Pancreas (tissue), 10 donors: ENCODE results near the gene GAMT. TPM values are rescaled to one million over a fixed set of nuclear protein-coding genes. Genes with fewer than 3 reads are reported as not detected.

ENCODE experiments used
- ATAC-seq, 4 donors: fragments of 200-7000 bp; cut with Tn5 transposase; one replicate each; pipeline versions ENCODE4 v1.8.0 to v1.9.1; 2020; ENCODE audit warnings: mild to moderate bottlenecking in 4 of 4, moderate library complexity in 4 of 4
- DNase-seq, 6 donors: peaks; one replicate each; pipeline ENCODE4 v3.0.0-alpha.2; 2020
- FAIRE-seq: peaks from 2 replicates; lab custom pipeline; 2012; peaks lifted over from hg19 to GRCh38; lab: Jason Lieb, UNC
- H3K27ac ChIP-seq, 4 donors: fragments of 200-600 bp; sonication (generic); 1 replicate in 3 of 4; 2 replicates in 1 of 4; pipeline versions ENCODE4 v1.5.0 to v1.8.0; 2020
- H3K27me3 ChIP-seq, 4 donors: fragments of 200-600 bp; one replicate each; pipeline ENCODE4 v1.8.0; 2021
- H3K36me3 ChIP-seq, 3 donors: fragments of 200-600 bp; sonication (generic) in 1 of 3; one replicate each; pipeline versions ENCODE4 v1.5.0 to v1.8.0; 2020 to 2021
- H3K4me1 ChIP-seq, 3 donors: fragments of 200-600 bp; one replicate each; pipeline ENCODE4 v1.8.0; 2021
- H3K4me3 ChIP-seq, 4 donors: fragments of 200-600 bp; sonication (generic) in 2 of 4; one replicate each; pipeline versions ENCODE4 v1.5.0 to v1.8.0; 2020 to 2021
- H3K9me3 ChIP-seq, 4 donors: fragments of 200-600 bp; one replicate each; pipeline ENCODE4 v1.8.0; 2021
- WGBS, 2 donors: extraction: QIAGEN DNeasy Blood & Tissue Kit; methylation state at CpG; one replicate each; pipeline ENCODE4 v1.1.7; 2013; 5-methylcytosine and 5-hydroxymethylcytosine counted together
- intact Hi-C, 3 donors: fragments of 100-400 bp; cut with DNase I; formaldehyde crosslinking; loops; one replicate each; pipeline versions ENCODE4 v1.11.1 to v1.14.2; 2022
- polyA plus RNA-seq, 2 donors: library from polyadenylated mRNA; stranded (reverse); fragments of 200-250 nt; gene quantifications; one replicate each; pipeline ENCODE4 v1.2.3, GENCODE V29; 2013
- total RNA-seq, 6 donors: library from RNA; stranded (reverse); fragmentation: NEBNext Ultra II Directional in 4 of 6; extraction: Animal tissue kit (Norgen Biotek cat#: 25700) in 4 of 6; gene quantifications; one replicate each; pipeline versions ENCODE4 v1.2.1 to v1.2.4, GENCODE V29; 2021 to 2023
- TF ChIP-seq, protein P1 (sequence below), 4 donors: fragments of 200-600 bp; sonication (generic) in 3 of 4; IDR thresholded peaks; one replicate each; pipeline versions ENCODE4 v1.5.0 to v1.8.0; 2021; ENCODE audit warnings: antibody characterized with exemption in 4 of 4
- donor health status: healthy with polysubstance abuse.
- donor health status: DM: no; HTN: no; CAD: no; lungs with moderate emphysema.
- donor health status: DM: no; HTN: no; CAD: no.
- donor health status: control.
- donor health status: control.
- donor health status: Bipolar disorder and iron deficiency.
- donor health status: DM: yes; HTN: yes; CAD: no.
- donor health status: DM: no; HTN: no; CAD: no.
- donor health status: DM: no; HTN: no; CAD: no.
- donor health status: DM: yes; HTN: yes; CAD: no.

GAMT gene
- total and polyA plus RNA-seq, 8 donors = 46.2 to 200 (median 66.0) TPM

DNA sequence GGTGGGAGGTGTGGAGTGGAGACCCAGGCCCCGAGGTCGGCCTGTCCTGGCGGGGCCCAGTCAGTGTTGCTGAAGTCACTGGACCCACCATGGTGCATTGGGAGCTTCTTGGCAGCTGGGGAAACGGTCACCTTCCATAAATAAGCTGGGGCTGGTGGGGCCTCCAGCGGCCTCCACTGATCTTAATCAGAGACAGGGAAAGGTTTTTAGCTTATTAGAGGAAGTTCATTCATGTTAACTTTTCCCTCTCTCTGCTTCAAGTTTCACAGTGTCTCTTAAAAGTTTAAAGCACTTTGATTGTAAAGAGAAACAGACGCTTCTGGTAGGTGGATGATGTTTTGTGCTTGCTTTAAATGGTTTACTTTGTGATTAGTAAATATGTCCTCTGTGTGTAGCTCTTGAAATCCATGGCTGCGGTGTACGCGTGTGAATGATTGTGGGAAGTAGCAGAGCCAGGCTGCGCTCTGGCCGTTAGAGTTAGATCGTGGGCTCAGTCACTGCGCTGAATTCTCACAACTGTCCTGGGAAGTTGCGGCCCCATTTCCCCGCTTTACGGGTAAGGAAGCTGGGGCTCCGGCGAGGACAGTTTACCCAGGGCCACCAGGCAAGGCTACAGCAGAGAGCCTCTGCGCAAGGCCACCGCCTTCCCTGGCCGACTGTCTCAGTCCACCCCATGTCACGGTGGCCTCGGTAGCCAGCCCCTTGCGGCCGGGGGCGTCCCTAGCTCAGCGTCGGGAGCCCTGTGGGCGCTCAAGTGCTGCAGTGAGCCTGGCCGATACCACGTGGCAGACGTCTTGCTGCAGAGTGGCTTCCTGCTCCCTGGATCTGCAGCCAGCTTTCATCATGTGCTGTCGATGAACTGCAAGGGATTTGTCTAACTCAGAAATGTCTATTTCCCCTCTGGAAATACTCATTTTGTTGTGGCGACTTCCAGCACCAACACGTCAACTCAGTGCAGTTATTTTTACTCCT lies 34.2 kb downstream of the GAMT start:
- H3K36me3 ChIP-seq = peaks cover 0 to 34% (median 3%) of the 10 kb centered on the region in 3 donors
- peak in 1 of 4 donors; percentile 47 for ATAC-seq
- 90 to 92% methylated on average over 35 of the region's 35 CpGs for WGBS, 2 donors
- intact Hi-C loops = no loop called here
- no peak overlapping the region for H3K27ac ChIP-seq
- H3K27me3 ChIP-seq = no peaks in the 10 kb centered on the region
- no peak for FAIRE-seq
- TF ChIP-seq, protein P1, sequence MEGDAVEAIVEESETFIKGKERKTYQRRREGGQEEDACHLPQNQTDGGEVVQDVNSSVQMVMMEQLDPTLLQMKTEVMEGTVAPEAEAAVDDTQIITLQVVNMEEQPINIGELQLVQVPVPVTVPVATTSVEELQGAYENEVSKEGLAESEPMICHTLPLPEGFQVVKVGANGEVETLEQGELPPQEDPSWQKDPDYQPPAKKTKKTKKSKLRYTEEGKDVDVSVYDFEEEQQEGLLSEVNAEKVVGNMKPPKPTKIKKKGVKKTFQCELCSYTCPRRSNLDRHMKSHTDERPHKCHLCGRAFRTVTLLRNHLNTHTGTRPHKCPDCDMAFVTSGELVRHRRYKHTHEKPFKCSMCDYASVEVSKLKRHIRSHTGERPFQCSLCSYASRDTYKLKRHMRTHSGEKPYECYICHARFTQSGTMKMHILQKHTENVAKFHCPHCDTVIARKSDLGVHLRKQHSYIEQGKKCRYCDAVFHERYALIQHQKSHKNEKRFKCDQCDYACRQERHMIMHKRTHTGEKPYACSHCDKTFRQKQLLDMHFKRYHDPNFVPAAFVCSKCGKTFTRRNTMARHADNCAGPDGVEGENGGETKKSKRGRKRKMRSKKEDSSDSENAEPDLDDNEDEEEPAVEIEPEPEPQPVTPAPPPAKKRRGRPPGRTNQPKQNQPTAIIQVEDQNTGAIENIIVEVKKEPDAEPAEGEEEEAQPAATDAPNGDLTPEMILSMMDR (IDR thresholded peaks at IDR 0.05) = no peak
- DNase-seq = no peak
- H3K4me1 ChIP-seq = no peaks in the 10 kb centered on the region
- no peak overlapping the region for H3K4me3 ChIP-seq
- H3K9me3 ChIP-seq = no peaks in the 10 kb centered on the region

DNA sequence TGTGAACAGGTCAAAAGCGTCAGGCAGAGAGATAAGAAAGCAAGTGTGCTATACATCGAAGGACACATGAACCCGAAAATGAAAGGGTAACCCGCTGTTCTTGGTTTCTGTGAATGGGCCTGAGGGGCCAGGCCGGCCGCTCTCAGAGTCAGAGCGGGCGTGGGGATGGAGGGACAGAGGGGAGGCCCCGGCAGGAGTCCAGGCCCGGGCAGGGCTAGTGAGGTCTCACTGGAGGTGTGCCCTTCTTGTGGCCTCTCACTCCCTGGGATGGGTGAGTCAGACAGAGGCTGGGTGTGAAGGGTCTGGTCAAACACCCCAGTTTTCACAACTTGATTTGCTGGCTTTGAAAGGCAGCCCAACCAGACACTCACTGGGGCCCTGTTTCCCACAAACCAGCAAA lies 35.0 kb downstream of the GAMT start:
- intact Hi-C loops = no loop called here
- TF ChIP-seq, protein P1 (IDR thresholded peaks at IDR 0.05) = no peak
- Histone ChIP-seq H3K4me3 (no peak overlapping the region), H3K9me3 (no peaks in the 10 kb centered on the region), H3K36me3 (peaks cover 0 to 34% (median 3%) of the 10 kb centered on the region in 3 donors), H3K4me1 (peaks cover 0 to 2% (median 0%) of the 10 kb centered on the region in 3 donors), H3K27ac (no peak overlapping the region), H3K27me3 (no peaks in the 10 kb centered on the region)
- no peak for ATAC-seq
- WGBS, 2 donors = 94 to 97% methylated on average over 10 of the region's 10 CpGs
- no peak for DNase-seq
- no peak for FAIRE-seq

DNA sequence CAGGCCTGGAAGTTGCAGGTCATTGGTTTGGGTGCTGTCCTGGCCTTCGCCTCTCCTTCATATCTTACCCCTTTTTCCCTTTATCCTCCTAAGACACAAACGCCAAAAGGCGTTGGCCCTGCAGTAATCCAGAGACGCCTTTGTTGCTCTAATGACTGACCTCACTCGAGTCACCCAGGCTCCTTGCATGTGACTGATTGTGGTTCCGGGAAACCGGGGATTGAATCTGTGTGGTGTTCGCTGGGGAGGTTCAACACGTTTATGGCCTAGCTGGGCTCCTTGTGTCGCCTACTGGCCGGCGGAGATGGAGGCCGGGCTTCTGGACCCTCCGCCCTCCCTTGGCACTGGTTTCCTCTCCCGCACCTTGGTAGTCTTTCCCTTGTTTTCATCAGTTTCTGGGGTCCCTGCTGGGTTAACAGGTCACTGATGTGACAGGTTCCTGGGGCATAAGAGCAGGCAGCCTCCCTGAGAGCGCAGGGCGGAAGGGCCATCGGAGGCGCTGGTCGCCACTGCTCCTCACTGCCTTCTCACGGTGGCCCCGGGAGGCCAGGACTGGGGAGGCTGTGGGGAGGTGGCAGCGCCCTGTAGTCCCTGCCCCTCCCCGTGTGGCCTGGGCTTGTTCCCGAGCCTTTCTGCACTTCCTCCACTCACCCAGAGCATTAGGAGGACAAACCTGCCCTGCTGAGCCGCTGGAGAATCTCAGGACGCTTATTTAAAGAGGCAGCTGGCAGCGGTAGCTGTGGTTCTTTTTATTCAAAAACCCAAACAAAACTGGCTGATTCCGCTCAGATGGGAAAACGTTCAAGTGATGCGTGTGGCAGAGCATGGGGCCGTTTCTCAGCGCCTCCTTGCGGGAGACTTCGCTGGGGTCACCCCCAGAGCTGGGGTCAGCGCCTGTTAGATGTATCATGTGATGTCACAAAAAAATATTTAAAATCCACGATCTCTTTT lies 35.7 kb downstream of the GAMT start:
- 91 to 92% methylated on average over 37 of the region's 37 CpGs for WGBS, 2 donors
- TF ChIP-seq, protein P1 (IDR thresholded peaks at IDR 0.05) = no peak
- no peaks in the 10 kb centered on the region for H3K27me3 ChIP-seq
- no peak overlapping the region for H3K27ac ChIP-seq
- H3K4me3 ChIP-seq = no peak overlapping the region
- intact Hi-C loops = no loop called here
- ATAC-seq (no peak), DNase-seq (no peak), FAIRE-seq (no peak)
- peaks cover 0 to 9% (median 0%) of the 10 kb centered on the region in 3 donors for H3K4me1 ChIP-seq
- H3K9me3 ChIP-seq = no peaks in the 10 kb centered on the region
- peaks cover 0 to 31% (median 0%) of the 10 kb centered on the region in 3 donors for H3K36me3 ChIP-seq

DNA sequence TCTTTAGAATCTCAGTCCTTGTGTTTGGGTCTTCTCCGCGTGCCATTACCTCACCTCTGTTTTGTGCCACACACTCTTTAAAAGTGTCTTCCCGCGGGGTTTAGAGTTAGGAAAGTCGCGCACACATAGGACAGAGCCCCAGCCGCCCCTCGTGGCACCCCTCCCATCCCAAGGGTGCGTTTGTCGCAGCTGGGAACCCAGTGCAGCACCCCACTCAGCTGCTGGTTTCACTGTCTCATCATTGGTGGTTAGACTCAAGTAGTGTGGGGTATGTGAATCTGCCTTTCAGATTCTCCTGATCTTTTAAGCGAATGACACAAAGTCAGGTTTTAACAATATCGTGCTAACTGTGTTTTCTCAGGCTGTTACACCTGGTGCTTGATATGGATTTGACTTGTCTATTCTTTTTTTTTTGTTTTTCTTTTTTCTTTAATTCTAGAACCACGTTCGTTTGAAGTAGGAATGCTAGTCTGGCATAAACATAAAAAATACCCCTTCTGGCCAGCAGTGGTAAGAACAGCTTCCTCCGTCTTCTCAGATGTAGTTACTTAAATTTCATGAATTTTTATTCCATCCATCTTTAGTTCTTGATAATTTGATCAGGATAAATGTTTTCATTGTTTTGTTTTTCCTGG lies 37.2 kb downstream of the GAMT start:
- Histone ChIP-seq H3K27ac (no peak overlapping the region), H3K4me1 (peaks cover 0 to 12% (median 0%) of the 10 kb centered on the region in 3 donors), H3K36me3 (peaks cover 0 to 23% (median 0%) of the 10 kb centered on the region in 3 donors), H3K9me3 (no peaks in the 10 kb centered on the region), H3K4me3 (no peak overlapping the region), H3K27me3 (no peaks in the 10 kb centered on the region)
- TF ChIP-seq, protein P1 (IDR thresholded peaks at IDR 0.05) = peak in 1 of 4 donors; percentile 8
- WGBS, 2 donors = 87 to 91% methylated on average over 15 of the region's 15 CpGs
- DNase-seq (no peak), FAIRE-seq (no peak), ATAC-seq (no peak)
- intact Hi-C loops = no loop called here
